ENCODE measurements around the gene DYNLRB1.
"Not testable (repeated sequence)": the region's sequence is repeated elsewhere in the genome, so short reads cannot be mapped to it uniquely, and the experiment has no call there.

Gene DYNLRB1

GRCh38 chr20:34500823-34501222 lies 15.4 kb upstream of the DYNLRB1 start:
- no peak for DNase-seq (ENCODE audit: low spot score)
- H3K4me3 ChIP-seq, result no peak overlapping the region
- H3K27ac ChIP-seq, result no peak overlapping the region
- no peak for TF ChIP-seq CTCF (IDR thresholded peaks at IDR 0.05)

DNA sequence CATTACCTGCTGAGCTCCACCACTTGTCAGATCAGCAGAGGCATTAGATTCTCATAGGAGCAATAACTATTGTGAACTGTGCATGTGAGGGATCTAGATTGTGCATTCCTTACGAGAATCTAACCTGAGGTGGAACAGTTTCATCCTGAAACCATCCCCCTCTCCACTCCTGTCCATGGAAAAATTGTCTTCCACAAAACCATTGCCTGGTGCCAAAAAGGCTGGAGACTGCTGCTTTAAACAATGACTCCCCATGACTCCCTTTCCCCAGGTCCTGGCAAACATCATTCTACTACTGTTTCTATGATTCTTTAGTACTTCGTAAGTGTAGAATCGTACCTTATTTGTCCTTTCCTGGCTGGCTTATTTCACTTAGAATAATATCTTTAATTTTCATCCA lies 9.7 kb upstream of the DYNLRB1 start:
- Histone ChIP-seq H3K27ac (no peak overlapping the region), H3K4me3 (no peak overlapping the region)
- no peak for DNase-seq (ENCODE audit: low spot score)
- no peak for TF ChIP-seq CTCF (IDR thresholded peaks at IDR 0.05)

- TF ChIP-seq CTCF (IDR thresholded peaks at IDR 0.05), result no peak
- H3K27ac ChIP-seq, result no peak overlapping the region
- no peak for DNase-seq (ENCODE audit: low spot score)
- H3K4me3 ChIP-seq, result no peak overlapping the region
Observed at GRCh38 chr20:34507702-34508413, 8.4 kb upstream of the DYNLRB1 start.

- H3K27ac ChIP-seq, result no peak overlapping the region
- H3K4me3 ChIP-seq, result no peak overlapping the region
- no peak for TF ChIP-seq CTCF (IDR thresholded peaks at IDR 0.05)
- no peak for DNase-seq (ENCODE audit: low spot score)
Observed at GRCh38 chr20:34510575-34510974, 5.6 kb upstream of the DYNLRB1 start.

- TF ChIP-seq CTCF (IDR thresholded peaks at IDR 0.05), result no peak
- Histone ChIP-seq H3K27ac (no peak overlapping the region), H3K4me3 (no peak overlapping the region)
- no peak for DNase-seq (ENCODE audit: low spot score)
Observed at GRCh38 chr20:34511891-34512265, 4.3 kb upstream of the DYNLRB1 start.

DNA sequence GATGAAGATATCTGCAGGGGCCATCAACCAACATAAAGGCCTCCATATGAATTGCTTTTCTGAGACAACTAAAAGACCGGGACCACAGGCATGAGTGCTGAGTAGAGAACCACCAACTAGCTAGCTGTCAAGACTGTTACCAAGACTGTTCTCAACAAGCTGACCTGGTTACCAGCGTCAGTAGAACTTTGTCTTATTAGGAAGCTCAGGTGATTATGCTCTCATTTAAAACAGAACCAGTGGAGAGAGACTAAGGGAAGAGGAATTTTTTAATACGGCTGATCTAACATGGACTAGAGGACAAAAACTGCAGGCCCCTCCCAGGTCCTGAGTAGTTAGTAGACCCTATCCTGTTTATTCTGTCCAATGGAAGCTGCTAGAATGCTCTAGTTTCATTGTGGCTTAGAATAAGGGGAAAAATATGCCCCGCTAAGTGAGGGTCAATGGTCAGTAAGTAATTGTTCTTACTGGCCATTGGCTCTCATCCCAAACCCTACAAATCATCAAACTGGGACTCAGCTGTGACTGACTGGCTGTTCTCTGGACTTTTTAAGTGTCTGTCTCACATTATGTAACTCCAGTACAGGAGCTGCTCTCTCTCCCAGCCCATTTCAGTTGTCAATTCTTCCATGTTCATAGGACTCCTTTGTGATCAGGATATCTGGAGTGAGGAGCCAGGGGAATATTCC lies 3.8 kb upstream of the DYNLRB1 start:
- Histone ChIP-seq H3K4me3 (no peak overlapping the region), H3K27ac (no peak overlapping the region)
- no peak for DNase-seq (ENCODE audit: low spot score)
- TF ChIP-seq CTCF (IDR thresholded peaks at IDR 0.05), result no peak

DNA sequence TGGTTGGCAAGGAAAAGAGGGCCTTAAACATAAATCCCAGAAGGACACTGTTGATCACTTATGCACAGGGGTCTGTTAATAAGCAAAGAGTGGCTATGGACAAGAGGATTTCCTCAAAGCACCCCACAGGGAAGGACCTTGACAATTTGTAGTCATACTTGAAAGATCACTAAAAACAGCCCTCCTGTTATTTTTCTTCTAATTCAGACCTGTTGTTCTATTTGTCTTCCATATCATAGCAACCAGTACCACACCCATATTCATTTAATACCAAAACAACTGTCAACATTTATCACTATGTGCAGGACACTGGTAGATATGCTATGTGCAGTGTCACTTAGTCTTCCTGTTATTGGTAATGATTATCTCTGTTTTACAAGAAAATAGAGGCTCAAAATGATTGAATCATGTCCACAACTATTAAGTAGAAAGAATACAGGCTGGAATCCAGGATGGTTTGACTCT lies 3.2 kb upstream of the DYNLRB1 start:
- TF ChIP-seq CTCF (IDR thresholded peaks at IDR 0.05), result no peak
- DNase-seq (ENCODE audit: low spot score), result no peak
- Histone ChIP-seq H3K4me3 (no peak overlapping the region), H3K27ac (no peak overlapping the region)

- DNase-seq (ENCODE audit: low spot score); H3K4me3 ChIP-seq; H3K27ac ChIP-seq: not testable (repeated sequence)
Observed at GRCh38 chr20:34514034-34514433, 2.2 kb upstream of the DYNLRB1 start.

Measured in coronary artery (tissue), 2 donors.